Calu3 (cell line): ENCODE results near the gene PLB1. TPM values are rescaled to one million over a fixed set of nuclear protein-coding genes. Genes with fewer than 3 reads are reported as not detected.

Experiments
- BruUV-seq: library from RNA; stranded (reverse); fragments of 400-500 nt; replicated peaks from 2 replicates; lab custom pipeline; 2021; lab: Mats Ljungman, UMichigan
- CTCF ChIA-PET: fragments of 300-600 bp; sonication (Branson Sonifier 250); formaldehyde crosslinking; loops from one replicate; lab custom pipeline; 2022; ENCODE audit warnings: antibody characterized with exemption; lab: Charles Lee
- DNase-seq: peaks from one replicate; pipeline ENCODE4 v3.0.0; 2022
- H3K27ac Mint-ChIP-seq: one replicate; pipeline ENCODE4 v1.8.0; 2022; ENCODE audit warnings: mixed read lengths; ENCODE audit not compliant: unreplicated experiment
- H3K27me3 Mint-ChIP-seq: one replicate; pipeline ENCODE4 v1.8.0; 2022; ENCODE audit warnings: mixed read lengths; ENCODE audit not compliant: unreplicated experiment
- H3K36me3 Mint-ChIP-seq: one replicate; pipeline ENCODE4 v1.8.0; 2022; ENCODE audit warnings: mild to moderate bottlenecking, moderate library complexity, mixed read lengths; ENCODE audit not compliant: insufficient read depth, unreplicated experiment
- H3K4me1 Mint-ChIP-seq: one replicate; pipeline ENCODE4 v1.8.0; 2022; ENCODE audit warnings: mild to moderate bottlenecking, low read depth, mixed read lengths; ENCODE audit not compliant: unreplicated experiment
- H3K4me3 Mint-ChIP-seq: one replicate; pipeline ENCODE4 v1.8.0; 2022; ENCODE audit warnings: mild to moderate bottlenecking, low read depth, moderate library complexity, mixed read lengths; ENCODE audit not compliant: unreplicated experiment
- H3K9me3 Mint-ChIP-seq: one replicate; pipeline ENCODE4 v1.8.0; 2022; ENCODE audit warnings: low read depth, mixed read lengths; ENCODE audit not compliant: unreplicated experiment
- intact Hi-C: fragments of 100-400 bp; cut with micrococcal nuclease; formaldehyde crosslinking; loops from one replicate; pipeline ENCODE4 v1.10.0; 2022; ENCODE audit not compliant: unreplicated experiment
- total RNA-seq: library from RNA; stranded (reverse); gene quantifications from 2 replicates; pipeline ENCODE4 v1.2.3, GENCODE V29; 2022
- TF ChIP-seq, protein P1 (sequence below): fragments of 200-600 bp; IDR thresholded peaks from one replicate; pipeline ENCODE4 v1.8.0; 2022; ENCODE audit warnings: antibody characterized with exemption; ENCODE audit not compliant: unreplicated experiment

The PLB1 gene
- total RNA-seq, 1 experiment from 2014 or later, result 1.6 TPM

GRCh38 chr2:28615706-28616105 is 119.8 kb downstream of the PLB1 start:
- Mint-ChIP-seq H3K27ac (no peak overlapping the region), H3K4me1 (peaks cover 46% of the 10 kb centered on the region), H3K36me3 (peaks cover 9% of the 10 kb centered on the region), H3K4me3 (no peak overlapping the region), H3K27me3 (no peaks in the 10 kb centered on the region), H3K9me3 (no peaks in the 10 kb centered on the region)
- no peak for DNase-seq
- no TSS peak for BruUV-seq
- intact Hi-C loops, result loop anchor here (2.0 kb wide), 1 partner anchor 37 kb away; no protein-coding TSS in a partner anchor
- TF ChIP-seq, protein P1, sequence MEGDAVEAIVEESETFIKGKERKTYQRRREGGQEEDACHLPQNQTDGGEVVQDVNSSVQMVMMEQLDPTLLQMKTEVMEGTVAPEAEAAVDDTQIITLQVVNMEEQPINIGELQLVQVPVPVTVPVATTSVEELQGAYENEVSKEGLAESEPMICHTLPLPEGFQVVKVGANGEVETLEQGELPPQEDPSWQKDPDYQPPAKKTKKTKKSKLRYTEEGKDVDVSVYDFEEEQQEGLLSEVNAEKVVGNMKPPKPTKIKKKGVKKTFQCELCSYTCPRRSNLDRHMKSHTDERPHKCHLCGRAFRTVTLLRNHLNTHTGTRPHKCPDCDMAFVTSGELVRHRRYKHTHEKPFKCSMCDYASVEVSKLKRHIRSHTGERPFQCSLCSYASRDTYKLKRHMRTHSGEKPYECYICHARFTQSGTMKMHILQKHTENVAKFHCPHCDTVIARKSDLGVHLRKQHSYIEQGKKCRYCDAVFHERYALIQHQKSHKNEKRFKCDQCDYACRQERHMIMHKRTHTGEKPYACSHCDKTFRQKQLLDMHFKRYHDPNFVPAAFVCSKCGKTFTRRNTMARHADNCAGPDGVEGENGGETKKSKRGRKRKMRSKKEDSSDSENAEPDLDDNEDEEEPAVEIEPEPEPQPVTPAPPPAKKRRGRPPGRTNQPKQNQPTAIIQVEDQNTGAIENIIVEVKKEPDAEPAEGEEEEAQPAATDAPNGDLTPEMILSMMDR, result no peak
- CTCF ChIA-PET, result no interaction called here

- TF ChIP-seq, protein P1, result no peak
- BruUV-seq, result no TSS peak
- intact Hi-C loops, result no loop called here
These were observed 120.6 kb downstream of the PLB1 start for GRCh38 chr2:28616396-28616999.

DNA sequence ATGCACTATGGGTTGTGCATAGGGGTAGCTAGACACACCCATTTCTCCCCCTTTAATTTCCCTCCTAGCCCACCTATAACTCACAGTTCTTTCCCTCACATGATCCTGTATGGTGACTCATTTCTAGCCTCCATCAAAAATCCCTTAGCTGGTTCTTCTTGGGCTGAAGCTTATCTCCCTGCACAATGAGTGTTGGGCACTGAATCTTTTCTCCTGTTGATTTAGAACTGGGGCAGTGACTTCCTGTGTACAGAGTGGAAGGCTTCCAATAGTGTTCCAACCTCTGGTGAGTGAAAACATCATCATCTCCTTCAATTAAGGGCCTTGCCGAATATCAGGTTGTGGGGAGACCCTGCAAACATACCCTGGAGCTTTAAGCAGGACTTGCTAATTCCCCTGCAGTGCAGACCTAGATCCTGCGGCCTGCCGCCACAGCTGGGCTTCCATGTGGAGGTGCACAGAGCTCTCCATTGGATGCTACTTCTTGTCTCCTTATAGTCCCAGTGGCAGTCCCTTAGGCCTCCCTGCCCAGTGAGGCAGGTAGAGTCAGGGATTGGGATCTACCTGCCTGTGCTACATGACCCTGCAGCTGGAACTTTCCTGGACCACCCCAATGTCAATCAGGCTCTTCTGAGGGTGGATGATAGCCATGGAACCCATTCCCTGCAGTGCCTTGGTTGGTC is 121.8 kb downstream of the PLB1 start:
- intact Hi-C loops, result no loop called here
- DNase-seq, result no peak
- CTCF ChIA-PET, result no interaction called here
- Mint-ChIP-seq H3K4me1 (peaks cover 50% of the 10 kb centered on the region), H3K9me3 (no peaks in the 10 kb centered on the region), H3K27ac (no peak overlapping the region), H3K4me3 (no peak overlapping the region), H3K27me3 (no peaks in the 10 kb centered on the region), H3K36me3 (peaks cover 18% of the 10 kb centered on the region)
- TF ChIP-seq, protein P1, result no peak
- no TSS peak for BruUV-seq

More at GRCh38 chr2:28616396-28616999, 120.6 kb downstream of the PLB1 start:
- no peaks in the 10 kb centered on the region for H3K9me3 Mint-ChIP-seq
- CTCF ChIA-PET, result no interaction called here
- no peak for DNase-seq
- no peak overlapping the region for H3K4me3 Mint-ChIP-seq
- H3K27me3 Mint-ChIP-seq, result no peaks in the 10 kb centered on the region
- H3K4me1 Mint-ChIP-seq, result peaks cover 46% of the 10 kb centered on the region
- H3K36me3 Mint-ChIP-seq, result peaks cover 12% of the 10 kb centered on the region
- H3K27ac Mint-ChIP-seq, result no peak overlapping the region

DNA sequence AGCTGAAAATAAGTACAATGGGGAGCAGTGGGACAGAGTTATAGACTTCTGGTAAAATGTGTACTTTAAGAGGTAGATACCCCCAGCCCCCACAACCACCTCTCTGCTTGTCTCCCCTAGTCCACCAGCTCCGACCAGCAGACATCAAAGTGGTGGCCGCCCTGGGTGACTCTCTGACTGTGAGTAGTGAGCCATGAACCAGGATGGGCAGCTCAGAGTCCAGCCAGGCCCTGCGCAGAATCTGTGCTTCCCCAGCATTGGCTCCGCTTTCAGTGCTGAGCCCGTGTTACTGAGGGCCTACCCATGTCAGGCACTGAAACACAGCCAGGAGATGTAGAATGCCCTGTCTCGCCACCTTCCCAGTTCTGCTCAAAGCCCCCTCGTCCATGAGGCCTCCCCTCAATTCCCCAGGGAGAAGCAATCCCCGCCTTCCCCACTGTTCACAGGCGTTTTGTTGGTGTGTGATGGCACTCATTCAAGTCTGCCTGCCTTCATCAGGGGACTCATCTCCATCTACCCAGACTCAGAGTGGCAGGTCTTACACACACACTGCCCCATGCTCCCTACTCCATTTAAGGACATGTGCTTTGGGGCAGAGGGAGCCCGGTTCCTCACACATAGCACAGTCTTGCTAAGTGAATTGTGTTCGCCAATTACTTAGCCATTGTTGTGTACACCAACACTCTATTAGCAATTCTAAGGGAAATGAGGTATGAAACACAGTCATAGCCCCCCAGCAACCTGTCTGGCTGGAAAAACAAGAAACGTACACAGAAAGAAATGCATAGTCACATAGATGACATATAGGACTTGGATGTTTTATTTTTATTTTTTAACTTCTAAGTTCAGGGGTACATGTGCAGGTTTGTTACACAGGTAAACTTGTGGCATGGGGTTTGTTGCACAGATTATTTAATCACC is 122.6 kb downstream of the PLB1 start:
- CTCF ChIA-PET, result no interaction called here
- Mint-ChIP-seq H3K4me1 (peaks cover 50% of the 10 kb centered on the region), H3K9me3 (no peaks in the 10 kb centered on the region), H3K27ac (peak overlapping the region; percentile 99), H3K36me3 (peaks cover 18% of the 10 kb centered on the region), H3K4me3 (no peak overlapping the region), H3K27me3 (no peaks in the 10 kb centered on the region)
- no TSS peak for BruUV-seq
- TF ChIP-seq, protein P1, result no peak
- DNase-seq, result no peak
- intact Hi-C loops, result no loop called here
